GM18867 (cell line): ENCODE data around the gene SCAMP3.
A peak's percentile ranks its signal among the peaks of the same experiment; 100 is the strongest.

Experiments
- ATAC-seq: cut with Tn5 transposase; IDR thresholded peaks from one replicate; pipeline ENCODE4 v1.9.1; 2021; ENCODE audit warnings: mild to moderate bottlenecking, moderate library complexity; ENCODE audit not compliant: unreplicated experiment

SCAMP3 gene

DNA sequence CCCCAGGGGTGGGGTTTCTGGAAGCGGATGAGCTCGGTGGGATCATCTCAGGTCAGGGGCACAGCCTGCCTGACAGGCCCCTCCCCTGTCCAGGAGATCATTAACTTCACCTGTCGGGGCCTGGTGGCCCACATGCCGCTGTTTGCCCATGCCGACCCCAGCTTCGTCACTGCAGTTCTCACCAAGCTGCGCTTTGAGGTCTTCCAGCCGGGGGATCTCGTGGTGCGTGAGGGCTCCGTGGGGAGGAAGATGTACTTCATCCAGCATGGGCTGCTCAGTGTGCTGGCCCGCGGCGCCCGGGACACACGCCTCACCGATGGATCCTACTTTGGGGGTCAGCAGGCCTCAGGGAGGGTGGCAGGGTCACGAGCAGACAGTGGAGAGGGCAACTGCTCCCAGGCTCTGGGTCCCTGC is 23.5 kb upstream of the SCAMP3 start:
- ATAC-seq: no peak

DNA sequence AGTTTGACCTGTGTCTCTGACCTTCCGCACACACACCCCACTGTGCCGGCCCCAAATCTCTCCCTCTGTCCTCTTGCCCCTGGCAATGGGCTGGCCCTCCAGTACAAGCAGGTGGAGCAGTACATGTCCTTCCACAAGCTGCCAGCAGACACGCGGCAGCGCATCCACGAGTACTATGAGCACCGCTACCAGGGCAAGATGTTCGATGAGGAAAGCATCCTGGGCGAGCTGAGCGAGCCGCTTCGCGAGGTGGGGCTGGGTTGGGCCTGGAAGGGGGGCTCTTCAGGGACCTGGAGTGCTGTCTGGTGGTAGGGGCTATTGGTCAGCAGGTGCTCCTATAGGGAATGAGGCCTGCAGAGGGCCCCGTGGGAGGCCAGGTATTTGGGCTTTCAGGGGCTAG is 22.9 kb upstream of the SCAMP3 start:
- ATAC-seq: no peak

DNA sequence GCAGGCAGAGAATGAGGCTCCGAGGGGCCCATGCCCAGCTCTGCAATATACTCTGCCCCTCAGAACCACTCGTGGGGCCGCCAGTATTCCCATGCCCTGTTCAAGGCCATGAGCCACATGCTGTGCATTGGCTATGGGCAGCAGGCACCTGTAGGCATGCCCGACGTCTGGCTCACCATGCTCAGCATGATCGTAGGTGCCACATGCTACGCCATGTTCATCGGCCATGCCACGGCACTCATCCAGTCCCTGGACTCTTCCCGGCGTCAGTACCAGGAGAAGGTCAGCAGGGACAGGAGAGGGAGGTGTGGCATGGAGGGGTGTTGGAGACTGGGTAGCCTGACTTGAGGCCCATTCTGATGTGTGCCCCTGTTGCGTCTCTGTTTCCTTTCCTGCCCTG is 22.3 kb upstream of the SCAMP3 start:
- ATAC-seq: no peak

- no peak for ATAC-seq
Measured at GRCh38 chr1:155282488-155283091, 20.4 kb upstream of the SCAMP3 start.

- no peak for ATAC-seq
Measured at GRCh38 chr1:155279268-155279667, 17.1 kb upstream of the SCAMP3 start.

DNA sequence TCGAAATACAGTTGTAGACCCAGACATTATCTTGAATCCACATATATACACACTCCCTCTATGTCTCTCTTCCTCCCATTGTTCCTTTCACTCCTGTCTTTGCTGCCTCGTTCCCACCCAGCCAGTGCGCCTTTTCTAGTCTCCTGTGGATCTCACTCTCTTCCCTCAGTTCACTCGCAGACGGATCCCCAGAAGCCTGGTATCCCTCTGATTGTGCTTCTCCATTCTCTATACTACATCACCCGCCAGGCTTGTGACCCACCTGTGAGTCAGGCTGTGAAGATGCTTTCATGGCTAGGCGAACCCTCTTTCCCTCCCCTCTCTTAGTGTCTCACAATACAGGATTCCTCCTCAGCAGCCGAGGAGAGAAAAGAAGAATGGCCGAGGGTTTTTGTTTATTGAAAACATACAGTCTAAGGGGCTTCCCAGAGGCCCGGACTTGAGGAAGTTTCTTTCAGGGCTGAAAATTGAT is 16.6 kb upstream of the SCAMP3 start:
- ATAC-seq: no peak

GRCh38 chr1:155277902-155278688 is 15.9 kb upstream of the SCAMP3 start:
- no peak for ATAC-seq

GRCh38 chr1:155277070-155277901 is 15.1 kb upstream of the SCAMP3 start, which contains the start of gene HCN3:
HCN3 (plus strand) TSS chr1:155277463; CDS start chr1:155277591, 128 bp downstream.
- ATAC-seq: peak; percentile 62

DNA sequence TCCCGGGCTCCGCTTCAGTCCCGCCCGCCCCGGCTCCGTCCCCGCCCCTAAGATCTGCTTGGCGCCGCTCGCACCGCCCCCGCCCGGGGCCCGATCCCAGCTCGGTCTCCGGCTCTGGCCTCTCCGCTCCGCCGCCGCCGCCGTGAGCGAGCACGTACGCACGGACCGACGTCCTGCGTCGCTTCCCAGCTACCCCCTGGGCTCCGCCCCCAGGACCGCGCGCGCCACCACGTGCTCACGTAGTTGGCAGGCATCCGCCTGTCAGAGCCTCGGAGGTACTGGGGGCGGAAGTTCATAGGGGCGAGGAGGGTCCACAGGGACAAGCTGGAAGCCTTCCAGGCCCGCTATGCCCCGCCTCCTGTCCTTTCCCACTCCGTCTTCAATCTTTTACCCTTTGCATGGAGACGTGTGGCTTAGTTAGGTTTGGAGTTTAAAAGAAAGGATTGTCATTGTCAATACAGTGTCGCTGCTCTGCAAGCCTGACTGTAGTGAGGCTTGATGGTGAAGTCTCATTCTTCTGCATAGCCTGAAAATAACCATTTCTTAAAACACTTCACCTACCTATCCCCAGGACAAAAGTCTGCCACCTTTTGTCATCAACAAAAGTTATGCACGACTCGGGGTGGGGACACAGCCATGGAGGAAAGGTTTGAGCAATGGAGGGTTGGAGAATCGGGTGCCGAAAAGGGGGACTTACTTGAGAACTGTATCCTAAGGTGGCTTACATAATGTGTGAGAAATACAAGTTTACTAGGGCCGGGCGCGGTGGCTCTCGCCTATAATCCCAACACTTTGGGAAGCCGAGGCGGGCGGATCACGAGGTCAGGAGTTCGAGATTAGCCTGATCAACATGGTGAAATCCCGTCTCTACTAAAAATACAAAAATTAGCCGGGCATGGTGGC is 11.4 kb upstream of the SCAMP3 start, which contains the start of gene CLK2:
Gene CLK2 (minus strand): TSS at position 162 of the 903 bp plus-strand sequence. CDS start 2,527 bp downstream, outside the sequence.
- peak; percentile 77 for ATAC-seq

GRCh38 chr1:155272466-155273342 is 10.5 kb upstream of the SCAMP3 start:
- ATAC-seq: peak; percentile 22

DNA sequence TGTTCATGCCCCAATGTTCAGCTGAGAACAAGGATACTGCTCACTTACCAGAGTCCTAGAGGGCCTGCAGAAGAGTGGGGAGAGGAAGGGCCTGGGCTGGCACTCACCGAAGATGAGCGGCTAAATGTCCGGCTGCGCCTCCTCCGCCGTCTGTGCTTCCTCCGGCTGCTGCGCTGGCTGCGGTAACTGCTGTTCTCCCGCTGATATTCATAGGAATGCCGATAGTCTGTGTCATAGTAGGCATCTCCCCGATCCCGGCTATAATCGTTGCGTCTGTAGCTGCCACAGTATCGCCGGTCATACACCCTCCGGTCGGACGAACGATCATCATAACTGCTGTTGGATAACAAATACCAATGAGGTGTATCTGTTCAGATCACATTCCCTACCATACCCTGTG is 7.2 kb upstream of the SCAMP3 start:
- no peak for ATAC-seq

DNA sequence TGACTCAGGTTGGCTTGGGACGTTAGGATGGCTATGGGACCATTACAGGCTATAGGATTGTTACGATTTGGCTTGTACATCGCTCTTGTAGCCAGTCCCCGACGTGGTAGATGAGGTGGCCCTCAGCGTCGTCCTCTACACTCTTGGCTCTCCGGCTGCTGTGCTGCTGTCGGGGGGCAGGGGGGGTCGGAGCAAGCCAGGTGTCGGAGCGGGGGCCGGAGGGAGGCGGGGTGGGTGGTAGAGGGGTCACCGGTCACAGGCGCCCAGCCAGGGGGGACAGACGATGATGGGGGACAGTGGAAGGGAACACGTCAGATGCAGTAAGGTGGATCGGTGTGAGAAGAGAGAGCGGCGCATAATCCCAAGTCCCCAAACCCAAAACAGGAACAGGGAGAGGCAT is 6.5 kb upstream of the SCAMP3 start:
- ATAC-seq: no peak

DNA sequence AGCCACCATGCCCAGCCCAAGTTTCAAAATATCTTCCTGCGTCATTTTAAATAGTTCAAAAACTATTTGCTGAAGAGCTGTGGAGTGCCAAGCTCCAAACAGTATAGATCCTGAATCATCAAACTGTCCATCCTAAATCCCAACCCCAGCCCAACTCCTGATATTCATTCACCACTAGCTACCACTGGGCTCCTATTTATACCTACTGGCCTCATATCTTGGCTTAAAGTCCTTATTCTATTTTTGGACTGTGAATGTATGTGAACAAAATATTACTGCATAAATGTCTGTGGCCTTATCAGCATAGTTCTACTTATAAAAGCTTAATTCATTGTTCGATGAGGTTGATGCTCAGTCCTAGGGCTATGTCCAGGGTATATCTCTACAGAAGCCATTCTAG is 5.2 kb upstream of the SCAMP3 start:
- ATAC-seq: no peak

- no peak for ATAC-seq
Measured at GRCh38 chr1:155266553-155266952, 4.4 kb upstream of the SCAMP3 start.

DNA sequence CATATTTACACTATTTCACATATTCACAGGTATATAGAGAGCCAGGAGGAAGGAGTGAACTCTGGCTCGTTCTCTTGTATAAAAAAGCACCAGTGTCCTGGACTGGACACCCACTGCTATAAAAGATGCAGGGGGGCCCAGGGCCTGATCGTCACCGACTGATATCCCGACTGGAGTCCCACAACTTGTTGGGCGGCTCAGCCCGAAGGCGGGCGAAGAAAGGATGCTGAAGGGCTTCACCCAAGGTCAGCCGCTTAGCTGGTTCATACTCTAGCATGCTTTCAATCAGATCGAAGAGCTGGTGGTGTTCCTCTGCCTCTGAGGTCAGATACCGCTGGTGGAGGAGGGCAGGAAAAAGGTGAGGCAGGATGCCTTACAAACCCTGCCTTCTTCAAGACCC is 907 bp upstream of the SCAMP3 start:
- ATAC-seq: no peak

DNA sequence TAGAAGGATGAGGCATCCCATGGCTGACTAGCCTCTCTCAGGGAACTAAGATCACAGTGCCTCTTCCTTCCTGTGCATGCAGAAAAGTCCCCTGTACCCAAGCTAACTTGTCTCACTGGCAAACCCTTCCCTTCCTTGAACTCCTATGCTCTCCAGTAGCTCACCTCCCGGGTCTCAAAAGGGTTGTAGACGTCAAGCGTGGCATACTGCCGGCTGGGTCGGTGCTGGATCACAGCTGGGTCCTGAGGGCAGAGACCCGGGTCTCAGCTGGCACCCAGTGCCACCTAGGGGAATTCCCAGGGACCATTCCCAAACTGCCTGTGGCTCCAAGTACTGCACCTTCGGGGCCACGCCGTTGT is 688 bp downstream of the SCAMP3 start:
- ATAC-seq: peak; percentile 6

DNA sequence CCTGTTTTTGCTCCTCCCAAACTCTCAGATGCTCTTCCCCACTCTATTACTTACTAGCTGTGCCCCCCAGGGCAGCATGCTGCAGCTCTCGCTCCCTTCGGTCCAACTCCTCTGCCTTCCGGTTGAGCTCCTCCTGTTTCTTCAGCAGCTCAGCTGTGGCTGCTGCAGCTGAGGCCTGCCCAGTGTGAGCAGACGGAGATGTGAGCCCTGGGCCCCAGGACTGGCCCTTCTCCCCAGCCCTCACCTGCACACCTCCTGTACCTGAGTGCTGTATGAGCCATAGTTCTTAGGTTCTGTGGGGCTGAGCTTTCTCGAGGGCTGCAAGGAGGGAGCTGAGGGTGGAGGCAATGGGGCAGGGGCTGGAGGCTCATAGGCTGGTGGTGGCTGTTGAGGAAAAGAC is 1.9 kb downstream of the SCAMP3 start:
- ATAC-seq: no peak

GRCh38 chr1:155256058-155256852 is 5.9 kb downstream of the SCAMP3 start:
- ATAC-seq: no peak
